HG02852 (cell line): ENCODE results near the gene SLC4A7.
"Not testable (repeated sequence)": the region's sequence is repeated elsewhere in the genome, so short reads cannot be mapped to it uniquely, and the experiment has no call there.

Source experiments
- ATAC-seq: cut with Tn5 transposase; IDR thresholded peaks from one replicate; pipeline ENCODE4 v1.9.1; 2021; ENCODE audit warnings: mild to moderate bottlenecking, moderate library complexity; ENCODE audit not compliant: unreplicated experiment

Gene SLC4A7

DNA sequence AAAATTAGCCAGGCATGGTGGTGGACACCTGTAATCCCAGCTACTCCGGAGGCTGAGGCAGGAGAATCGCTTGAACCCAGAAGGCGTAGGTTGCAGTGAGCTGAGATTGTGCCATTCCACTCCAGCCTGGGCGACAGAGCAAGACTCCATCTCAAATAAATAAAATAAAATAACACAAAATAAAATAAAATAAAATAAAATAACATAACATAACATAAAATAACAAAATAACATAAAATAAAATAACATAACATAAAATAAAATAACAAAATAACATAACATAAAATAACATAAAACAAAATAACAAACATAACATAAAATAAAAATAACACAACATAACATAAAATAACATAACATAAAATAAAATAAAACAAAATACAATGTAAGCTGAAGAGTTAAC lies 45.8 kb downstream of the SLC4A7 start:
- not testable (repeated sequence) for ATAC-seq

- ATAC-seq = no peak
Observed at GRCh38 chr3:27431116-27431515, 53.1 kb downstream of the SLC4A7 start.

DNA sequence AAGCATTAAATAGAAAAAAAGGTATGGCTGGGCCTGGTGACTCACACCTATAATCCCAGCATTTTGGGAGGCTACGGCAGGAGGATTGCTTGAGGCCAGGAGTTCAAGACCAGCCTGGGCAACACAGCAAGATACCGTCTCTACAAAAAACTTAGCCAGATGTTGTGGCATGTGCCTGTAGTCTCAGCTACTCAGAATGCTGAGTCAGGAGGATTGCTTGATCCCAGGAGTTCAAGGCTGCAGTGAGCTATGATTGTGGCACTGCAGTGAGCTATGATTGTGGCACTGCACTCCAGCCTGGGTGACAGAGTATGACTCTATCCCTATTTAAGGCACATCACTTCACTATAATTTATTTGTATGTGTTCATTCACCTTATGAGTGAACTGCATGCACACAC lies 54.3 kb downstream of the SLC4A7 start:
- ATAC-seq = no peak

- no peak for ATAC-seq
Observed at GRCh38 chr3:27428446-27428845, 55.7 kb downstream of the SLC4A7 start.

DNA sequence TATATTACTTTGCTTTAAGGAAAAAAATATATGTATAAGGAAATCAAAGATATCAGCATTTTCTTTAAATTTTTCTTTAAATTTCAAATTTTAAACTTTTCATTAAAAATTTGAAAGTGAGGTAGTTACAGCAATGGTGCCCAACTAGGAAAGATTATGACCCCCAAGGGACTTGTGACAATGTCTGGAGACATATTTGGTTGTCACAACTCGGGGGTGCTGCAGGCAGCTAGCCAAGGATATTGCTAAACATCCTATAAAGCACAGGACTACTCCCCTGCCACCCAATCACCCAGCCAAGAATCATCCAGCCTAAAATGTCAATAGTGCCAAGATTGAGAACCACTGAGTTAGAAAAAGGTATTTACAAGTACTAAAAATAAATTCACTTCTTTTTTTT lies 57.3 kb downstream of the SLC4A7 start:
- ATAC-seq = no peak

- ATAC-seq = no peak
Observed at GRCh38 chr3:27425896-27426565, 58.2 kb downstream of the SLC4A7 start.

DNA sequence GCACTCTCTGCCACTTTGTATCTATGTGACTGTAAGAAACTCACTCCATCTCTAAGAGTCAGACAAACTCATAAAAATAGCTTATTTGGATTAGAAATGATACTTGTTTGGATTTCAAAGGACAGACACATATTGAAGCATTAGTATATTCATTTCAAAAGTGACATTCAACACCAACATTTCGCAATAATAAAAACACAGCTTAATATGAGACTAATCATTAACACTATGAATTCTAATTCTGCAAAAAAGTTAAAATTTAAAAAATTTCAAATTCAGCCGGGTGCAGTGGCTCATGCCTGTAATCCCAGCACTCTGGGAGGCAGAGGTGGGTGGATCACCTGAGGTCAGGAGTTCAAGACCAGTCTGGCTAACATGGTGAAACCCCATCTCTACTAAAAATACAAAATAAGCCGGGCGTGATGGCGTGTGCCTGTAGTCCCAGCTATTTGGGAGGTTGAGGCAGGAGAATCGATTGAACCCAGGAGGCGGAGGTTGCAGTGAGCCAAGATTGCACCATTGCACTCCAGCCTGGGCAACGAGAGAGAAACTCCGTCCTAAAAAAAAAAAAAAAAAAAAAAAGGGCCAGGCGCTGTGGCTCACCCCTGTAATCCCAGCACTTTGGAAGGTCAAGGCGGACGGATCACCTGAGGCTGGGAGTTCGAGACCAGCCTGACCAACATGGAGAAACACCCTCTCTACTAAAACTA lies 59.2 kb downstream of the SLC4A7 start:
- ATAC-seq = not testable (repeated sequence)

- ATAC-seq = no peak
Observed at GRCh38 chr3:27423463-27423862, 60.7 kb downstream of the SLC4A7 start.

- ATAC-seq = no peak
Observed at GRCh38 chr3:27422617-27423016, 61.6 kb downstream of the SLC4A7 start.

DNA sequence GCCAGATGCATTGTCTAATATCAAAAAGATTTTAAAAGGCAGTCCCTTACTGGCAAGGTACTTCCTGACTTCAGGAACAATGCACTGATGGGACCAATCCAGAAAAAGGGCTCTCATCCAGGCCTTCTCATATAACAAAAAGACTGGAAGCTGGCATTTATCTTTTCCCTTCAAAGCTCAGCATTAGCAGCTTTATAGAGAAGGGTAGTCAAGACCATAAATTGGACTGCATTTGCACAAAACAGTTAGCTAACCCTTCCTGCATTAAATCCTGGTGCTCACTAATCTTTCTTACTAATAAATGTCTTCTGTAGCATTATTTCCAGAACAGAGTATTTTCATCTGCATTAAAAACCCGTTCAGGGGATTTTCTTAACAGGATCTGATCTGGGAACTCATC lies 69.0 kb downstream of the SLC4A7 start:
- ATAC-seq = no peak

- peak; percentile 77 for ATAC-seq
Observed at GRCh38 chr3:27392950-27393679, 91.1 kb downstream of the SLC4A7 start.

DNA sequence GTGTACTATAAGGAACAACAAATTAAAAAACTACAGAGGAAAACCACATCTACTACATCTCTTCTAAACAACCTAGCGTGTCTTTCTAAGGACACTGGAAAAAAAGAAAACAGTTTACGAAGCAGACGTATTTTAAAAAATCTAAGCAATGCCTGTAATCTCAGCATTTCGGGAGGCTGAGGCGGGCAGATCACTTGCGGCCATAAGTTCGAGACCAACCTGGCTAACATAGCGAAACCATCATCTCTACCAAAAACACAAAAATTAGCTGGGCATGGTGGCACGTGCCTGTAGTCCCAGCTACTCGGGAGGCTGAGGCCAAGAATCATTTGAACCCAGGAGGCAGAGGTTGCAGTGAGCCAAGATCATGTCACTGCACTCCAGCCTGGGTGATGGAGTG lies 91.8 kb downstream of the SLC4A7 start:
- not testable (repeated sequence) for ATAC-seq

GRCh38 chr3:27391796-27392195 lies 92.4 kb downstream of the SLC4A7 start:
- no peak for ATAC-seq

- no peak for ATAC-seq
Observed at GRCh38 chr3:27387625-27388024, 96.6 kb downstream of the SLC4A7 start.

DNA sequence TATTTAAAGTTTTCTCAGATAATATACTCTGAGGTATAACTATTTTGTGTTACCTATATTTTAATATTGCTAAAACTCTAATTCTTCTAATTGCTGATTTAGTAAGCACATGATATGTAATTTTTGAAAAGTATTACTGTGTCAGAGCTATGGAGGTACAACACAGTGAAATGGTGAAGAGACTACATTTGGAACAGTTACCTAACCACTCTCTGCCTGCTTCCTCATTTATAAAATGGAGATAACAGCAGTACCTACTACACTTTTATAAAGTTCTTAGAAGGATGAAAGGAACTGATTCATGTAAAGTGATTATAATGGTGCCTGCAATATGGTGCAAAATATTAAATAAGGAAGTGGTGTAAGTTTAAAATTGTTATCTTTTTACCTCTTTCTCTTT lies 98.7 kb downstream of the SLC4A7 start:
- ATAC-seq = no peak

- ATAC-seq = no peak
Observed at GRCh38 chr3:27384191-27384590, 100.0 kb downstream of the SLC4A7 start.

DNA sequence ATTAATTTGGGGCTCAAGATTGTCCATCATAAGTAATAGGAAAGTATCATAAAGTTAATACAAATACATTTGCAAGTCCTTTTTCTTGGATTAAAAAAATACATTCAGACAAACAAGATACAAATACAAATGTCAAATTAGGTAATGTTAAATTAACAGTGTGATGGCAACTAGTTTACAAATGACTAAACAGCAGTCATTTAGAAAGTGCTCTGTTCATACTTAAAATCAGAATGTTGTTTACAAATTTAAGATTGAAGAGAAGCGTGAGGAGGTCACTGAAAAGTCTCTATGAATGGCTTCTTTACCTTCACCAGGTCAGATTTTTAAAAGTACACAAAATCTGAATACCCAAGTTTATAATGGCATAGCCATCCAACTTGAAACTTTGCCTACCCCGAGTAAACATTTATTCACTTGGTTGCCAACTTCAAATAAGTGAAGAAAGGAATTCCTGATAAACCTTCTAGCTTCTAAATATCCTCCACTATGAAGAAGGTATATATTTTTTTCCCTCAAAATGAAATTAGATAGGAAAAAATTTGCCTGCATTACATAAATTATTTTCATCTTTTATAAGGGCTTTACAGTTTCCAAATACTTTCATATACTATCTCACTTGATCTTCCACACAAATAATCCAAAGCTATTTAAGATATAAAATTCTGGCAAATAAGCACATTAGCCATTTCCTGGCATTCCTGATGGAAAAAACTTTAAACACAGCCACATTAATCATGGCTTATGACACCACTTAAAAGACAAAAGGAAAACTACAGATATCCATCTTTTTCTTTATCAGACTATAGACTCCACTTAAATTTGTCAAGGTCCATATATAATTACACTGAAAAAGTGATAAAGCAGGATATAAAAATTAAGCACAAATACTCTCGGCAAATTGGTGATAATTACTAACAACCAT lies 103.5 kb downstream of the SLC4A7 start:
- ATAC-seq = peak; percentile 62

DNA sequence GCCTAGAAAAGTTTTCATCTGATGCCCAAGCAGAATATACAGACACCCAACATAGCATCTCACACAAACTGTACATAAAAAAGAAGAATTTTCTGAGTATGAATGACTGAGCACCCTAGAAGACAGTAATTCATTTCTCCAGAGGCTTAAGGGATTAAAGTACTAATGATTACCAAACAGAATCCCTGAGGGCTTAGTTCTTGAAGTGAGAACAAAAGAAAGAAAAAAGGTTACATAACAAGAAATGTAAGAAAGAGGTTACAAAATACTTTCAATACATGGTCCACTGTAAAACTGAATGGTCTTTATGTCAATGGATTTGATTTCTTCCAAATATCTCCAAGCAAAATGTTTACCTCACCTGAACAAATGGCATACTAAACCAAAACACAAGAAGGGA lies 105.9 kb downstream of the SLC4A7 start:
- ATAC-seq = no peak

DNA sequence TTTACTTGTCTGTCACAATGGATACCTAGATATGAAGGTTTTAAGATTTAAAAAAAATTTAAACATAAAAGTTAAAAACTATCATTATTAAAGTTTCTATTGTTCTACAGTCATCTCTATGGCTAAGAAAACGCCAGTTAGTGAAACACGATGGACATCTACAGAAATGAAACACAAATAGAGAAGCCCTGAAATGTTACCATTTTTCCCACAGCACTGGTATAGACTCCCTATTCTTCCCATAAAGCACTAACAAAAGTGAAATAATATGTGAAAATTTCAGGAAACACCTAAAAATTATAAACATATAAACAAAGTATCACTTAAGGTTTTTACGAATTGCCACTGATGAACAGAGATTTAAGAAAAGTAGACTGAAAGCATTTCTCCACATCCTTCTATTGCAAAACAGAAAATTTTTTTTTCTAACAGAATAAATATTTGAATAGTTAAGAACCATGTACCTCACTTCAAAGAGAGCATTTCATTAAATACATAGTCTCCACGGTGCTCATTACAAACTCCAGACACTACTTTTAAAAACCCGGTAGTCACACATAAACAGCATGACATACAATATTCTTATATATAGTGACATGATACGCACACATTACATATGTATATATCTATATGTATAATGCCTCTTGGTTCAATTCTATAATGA lies 107.9 kb downstream of the SLC4A7 start:
- ATAC-seq = no peak

- peak; percentile 100 for ATAC-seq
Observed at GRCh38 chr3:27368831-27369607, 115.2 kb downstream of the SLC4A7 start, which contains the start of gene NEK10. Gene NEK10 (minus strand): TSS chr3:27369383. CDS start chr3:27352882, 16,501 bp downstream.
